H1 (cell line): ENCODE measurements around the gene NRIP3. TPM values are rescaled to one million over a fixed set of nuclear protein-coding genes. Genes with fewer than 3 reads are reported as not detected.

Experiments used
- CTCF ChIA-PET: fragments of 300-600 bp; sonication (Branson Sonifier 250); formaldehyde crosslinking; loops from one replicate; lab custom pipeline; 2021; ENCODE audit not compliant: partially characterized antibody; lab: Charles Lee
- POLR2A ChIA-PET: fragments of 300-600 bp; sonication (Branson Sonifier 250); formaldehyde crosslinking; loops from one replicate; lab custom pipeline; 2021; ENCODE audit warnings: inconsistent platforms; ENCODE audit not compliant: partially characterized antibody; lab: Charles Lee
- DNase-seq, 2 experiments: peaks; one replicate each; pipeline versions ENCODE4 v3.0.0 to v3.0.0-alpha.2; 2010 to 2022; ENCODE audit warnings: low spot score in 2 of 2, low read depth in 1 of 2, mixed read lengths in 1 of 2
- FAIRE-seq: peaks from 2 replicates; lab custom pipeline; 2011; peaks lifted over from hg19 to GRCh38; lab: Jason Lieb, UNC
- H2AFZ ChIP-seq: 2 replicates; pipeline ENCODE4 v1.8.1; 2012; ENCODE audit warnings: low read length, inconsistent platforms
- H2AK5ac ChIP-seq: 2 replicates; pipeline ENCODE4 v1.6.1; 2013; ENCODE audit warnings: low read depth, low read length
- H2BK120ac ChIP-seq: replicated peaks from 2 replicates; pipeline ENCODE3; 2013; ENCODE audit warnings: low read depth, low read length, inconsistent platforms
- H2BK12ac ChIP-seq: 2 replicates; pipeline ENCODE4 v1.6.1; 2013; ENCODE audit warnings: low read depth, low read length
- H2BK15ac ChIP-seq: 2 replicates; pipeline ENCODE4 v1.6.1; 2013; ENCODE audit warnings: low read length
- H2BK20ac ChIP-seq: 2 replicates; pipeline ENCODE4 v1.6.1; 2013; ENCODE audit warnings: low read length
- H2BK5ac ChIP-seq: 2 replicates; pipeline ENCODE4 v1.6.1; 2013; ENCODE audit warnings: low read depth, low read length
- H3K14ac ChIP-seq: 2 replicates; pipeline ENCODE4 v1.6.1; 2013; ENCODE audit warnings: inconsistent platforms; ENCODE audit not compliant: insufficient read length
- H3K18ac ChIP-seq: 2 replicates; pipeline ENCODE4 v1.6.1; 2013; ENCODE audit warnings: low read length; ENCODE audit errors: extremely low read depth
- H3K23ac ChIP-seq: 2 replicates; pipeline ENCODE4 v1.6.1; 2013; ENCODE audit warnings: inconsistent platforms; ENCODE audit not compliant: insufficient read length
- H3K23me2 ChIP-seq: 2 replicates; pipeline ENCODE4 v1.6.1; 2013; ENCODE audit warnings: low read depth, low read length
- H3K27ac ChIP-seq: 2 replicates; pipeline ENCODE4 v1.6.1; 2011; ENCODE audit warnings: low read depth, low read length, inconsistent platforms
- H3K27me3 ChIP-seq, 4 experiments: replicated peaks in 1 of 4; 1 replicate in 1 of 4; 2 replicates in 3 of 4; pipeline versions ENCODE4 v1.6.1 to v1.8.1; 2011 to 2013; ENCODE audit warnings: low read length in 3 of 4, mild to moderate bottlenecking in 3 of 4, inconsistent platforms in 2 of 4, mixed read lengths in 2 of 4, moderate library complexity in 1 of 4; ENCODE audit not compliant: control insufficient read depth in 3 of 4, insufficient read depth in 3 of 4; ENCODE audit errors: extremely low read depth in 1 of 4
- H3K36me3 ChIP-seq, 4 experiments: 2 replicates each; pipeline versions ENCODE4 v1.6.1 to v1.8.1; 2011 to 2013; ENCODE audit warnings: mild to moderate bottlenecking in 4 of 4, low read length in 3 of 4, moderate library complexity in 2 of 4, control low read depth in 1 of 4, inconsistent platforms in 1 of 4; ENCODE audit not compliant: insufficient read depth in 4 of 4, control insufficient read depth in 2 of 4
- H3K4ac ChIP-seq: replicated peaks from 2 replicates; pipeline ENCODE3; 2013; ENCODE audit warnings: low read length, low read depth, mixed read lengths, inconsistent platforms; ENCODE audit not compliant: insufficient read length
- H3K4me1 ChIP-seq, 4 experiments: replicated peaks in 1 of 4; 1 replicate in 1 of 4; 2 replicates in 3 of 4; pipeline versions ENCODE4 v1.6.1 to v1.8.1; 2011 to 2013; ENCODE audit warnings: low read length in 3 of 4, inconsistent platforms in 2 of 4, mixed read lengths in 1 of 4; ENCODE audit not compliant: insufficient read depth in 4 of 4, control insufficient read depth in 3 of 4
- H3K4me2 ChIP-seq, 2 experiments: 2 replicates each; pipeline versions ENCODE4 v1.6.1 to v1.8.1; 2011 to 2013; ENCODE audit warnings: low read depth in 2 of 2, low read length in 2 of 2, control low read depth in 1 of 2, inconsistent platforms in 1 of 2, mild to moderate bottlenecking in 1 of 2; ENCODE audit not compliant: insufficient read depth in 1 of 2
- H3K4me3 ChIP-seq, 4 experiments: fragments of 200-600, 300-600 bp in 1 of 4; sonication (generic), shearing (Covaris generic), sonication (Bioruptor Twin) in 1 of 4; 2 replicates each; pipeline versions ENCODE4 v1.5.1 to v1.8.1; 2011 to 2016; ENCODE audit warnings: low read length in 4 of 4, low read depth in 3 of 4, control low read depth in 2 of 4, inconsistent platforms in 2 of 4, mild to moderate bottlenecking in 2 of 4, mixed read lengths in 1 of 4, moderate library complexity in 1 of 4; ENCODE audit not compliant: insufficient read depth in 2 of 4; ENCODE audit errors: extremely low read depth in 1 of 4
- H3K56ac ChIP-seq: replicated peaks from 2 replicates; pipeline ENCODE3; 2013; ENCODE audit warnings: low read depth, mild to moderate bottlenecking, mixed read lengths, low read length, inconsistent platforms; ENCODE audit not compliant: insufficient read length
- H3K79me1 ChIP-seq: 2 replicates; pipeline ENCODE4 v1.6.1; 2013; ENCODE audit warnings: low read depth, low read length, control low read depth
- H3K79me2 ChIP-seq, 2 experiments: 2 replicates each; pipeline versions ENCODE4 v1.6.1 to v1.8.1; 2012 to 2013; ENCODE audit warnings: low read length in 2 of 2, mild to moderate bottlenecking in 2 of 2, inconsistent platforms in 1 of 2; ENCODE audit not compliant: insufficient read depth in 2 of 2, control insufficient read depth in 1 of 2
- H3K9ac ChIP-seq, 4 experiments: replicated peaks in 1 of 4; 1 replicate in 1 of 4; 2 replicates in 3 of 4; pipeline versions ENCODE4 v1.6.1 to v1.8.1; 2011 to 2013; ENCODE audit warnings: low read depth in 3 of 4, low read length in 3 of 4, control low read depth in 2 of 4, mild to moderate bottlenecking in 2 of 4, moderate library complexity in 2 of 4, inconsistent platforms in 1 of 4; ENCODE audit errors: extremely low read depth in 1 of 4
- H3K9me3 ChIP-seq, 2 experiments: 2 replicates each; pipeline versions ENCODE4 v1.6.1 to v1.8.1; 2012 to 2013; ENCODE audit warnings: mild to moderate bottlenecking in 2 of 2, moderate library complexity in 2 of 2, control low read depth in 1 of 2, inconsistent platforms in 1 of 2, low read depth in 1 of 2, low read length in 1 of 2, mixed read lengths in 1 of 2; ENCODE audit not compliant: insufficient read depth in 2 of 2
- H4K20me1 ChIP-seq, 2 experiments: replicated peaks in 1 of 2; 2 replicates each; pipeline versions ENCODE3 to v1.8.1; 2011 to 2013; ENCODE audit warnings: inconsistent platforms in 2 of 2, low read length in 2 of 2, mild to moderate bottlenecking in 1 of 2; ENCODE audit not compliant: insufficient read depth in 2 of 2, control insufficient read depth in 1 of 2
- H4K5ac ChIP-seq: 2 replicates; pipeline ENCODE4 v1.6.1; 2013; ENCODE audit warnings: low read length, low read depth, mixed read lengths, inconsistent platforms; ENCODE audit not compliant: insufficient read length
- H4K8ac ChIP-seq: 2 replicates; pipeline ENCODE4 v1.8.0; 2013; ENCODE audit warnings: mild to moderate bottlenecking, moderate library complexity, low read length, inconsistent platforms; ENCODE audit not compliant: insufficient read depth; ENCODE audit errors: extremely low read depth
- H4K91ac ChIP-seq: replicated peaks from 2 replicates; pipeline ENCODE3; 2013; ENCODE audit warnings: low read length, mixed read lengths, inconsistent platforms; ENCODE audit not compliant: insufficient read length
- ATF3 ChIP-seq: IDR thresholded peaks from 2 replicates; pipeline ENCODE4 v1.6.1; 2011; ENCODE audit warnings: low read depth, mild to moderate bottlenecking, low read length; ENCODE audit not compliant: insufficient read depth
- CBX8 ChIP-seq: fragments of 300-800, 300-1000 bp; sonication (generic); IDR thresholded peaks from 2 replicates; pipeline ENCODE4 v1.7.1; 2016; ENCODE audit warnings: low read depth, low read length, borderline replicate concordance
- CREB1 ChIP-seq: IDR thresholded peaks from 2 replicates; pipeline ENCODE4 v1.6.1; 2012; ENCODE audit warnings: inconsistent platforms
- KDM4A ChIP-seq: IDR thresholded peaks from one replicate; pipeline ENCODE4 v1.7.1; 2012; ENCODE audit warnings: low read depth, mild to moderate bottlenecking, moderate library complexity, low read length, inconsistent platforms; ENCODE audit not compliant: severe bottlenecking
- SIN3A ChIP-seq, 2 experiments: IDR thresholded peaks in 1 of 2; conservative IDR thresholded peaks in 1 of 2; 2 replicates each; pipeline ENCODE4 v1.6.1; 2011 to 2012; ENCODE audit warnings: low read length in 2 of 2, improper control_type of control experiment in 1 of 2, low read depth in 1 of 2, mild to moderate bottlenecking in 1 of 2
- SRF ChIP-seq: IDR thresholded peaks from 2 replicates; pipeline ENCODE4 v1.6.1; 2011; ENCODE audit warnings: mild to moderate bottlenecking, low read depth, low read length, moderate library complexity
- TAF1 ChIP-seq: IDR thresholded peaks from 2 replicates; pipeline ENCODE4 v1.6.1; 2011; ENCODE audit warnings: mild to moderate bottlenecking, low read depth, low read length
- WGBS, 2 experiments: shearing (Covaris generic) in 1 of 2; methylation state at CpG; one replicate each; pipeline versions ENCODE4 v1.1.6 to v1.1.7; 2013 to 2015; ENCODE audit warnings: low lambda C conversion rate in 2 of 2, mixed read lengths in 2 of 2, inconsistent platforms in 1 of 2, low coverage in 1 of 2, missing lambda C conversion rate in 1 of 2; ENCODE audit not compliant: insufficient replicate concordance in 2 of 2, insufficient coverage in 1 of 2, insufficient read length in 1 of 2; ENCODE audit errors: extremely low coverage in 1 of 2, missing lambda C conversion rate in 1 of 2; 5-methylcytosine and 5-hydroxymethylcytosine counted together
- polyA plus RNA-seq, 7 experiments: library from polyadenylated mRNA; depleted of rRNA in 3 of 7; stranded (reverse) in 5 of 7; unstranded in 2 of 7; fragments of >200 nt in 5 of 7; fragments of 200-250 nt in 2 of 7; gene quantifications; 1 replicate in 5 of 7; 2 replicates in 1 of 7; 4 replicates in 1 of 7; pipeline versions ENCODE4 v1.2.1 to v1.2.3, GENCODE V29; 2011 to 2013; ENCODE audit warnings: missing spikeins in 2 of 7, mixed read lengths in 2 of 7
- total RNA-seq: library from RNA; stranded (reverse); fragmentation: NEBNext Ultra II Directional; extraction: Animal tissue kit (Norgen Biotek cat#: 25700); gene quantifications from 2 replicates; pipeline ENCODE4 v1.2.1, GENCODE V29; 2021
- TF ChIP-seq, protein P1 (sequence below): IDR thresholded peaks from 2 replicates; pipeline ENCODE4 v1.6.1; 2012; ENCODE audit warnings: inconsistent platforms
- TF ChIP-seq, protein P2 (sequence below): IDR thresholded peaks from 2 replicates; pipeline ENCODE4 v1.6.1; 2012; ENCODE audit warnings: inconsistent platforms

NRIP3 gene
- total and polyA plus RNA-seq, 2 of the 8 experiments (the other 6 are each of a cell fraction or from before 2014, with no cell fraction given) = 3.9 to 7.1 TPM

- H3K4ac ChIP-seq = no peak overlapping the region
- no peaks in the 10 kb centered on the region for H3K9me3 ChIP-seq
- H3K4me2 ChIP-seq = peak overlapping the region; percentile 81 to 84
- FAIRE-seq (no peak), DNase-seq (peak in 1 of 2 experiments; percentile 81)
- no peaks in the 10 kb centered on the region for H3K36me3 ChIP-seq
- H2BK15ac ChIP-seq = no peak overlapping the region
- no peak overlapping the region for H4K91ac ChIP-seq
- no peak overlapping the region for H2BK120ac ChIP-seq
- H3K56ac ChIP-seq = no peak overlapping the region
- no peak overlapping the region for H4K5ac ChIP-seq
- no peaks in the 10 kb centered on the region for H3K79me1 ChIP-seq
- no peak overlapping the region for H3K27ac ChIP-seq
- H2BK20ac ChIP-seq = no peak overlapping the region
- POLR2A ChIA-PET = interaction anchor here (1.1 to 1.4 kb wide), 2 partner anchors 11 to 43 kb away, joined by 3 to 5 read pairs; no protein-coding TSS in a partner anchor
- H3K18ac ChIP-seq = no peak overlapping the region
- CTCF ChIA-PET = interaction anchor here (1.1 to 3.8 kb wide), 4 partner anchors 10 to 34 kb away, joined by 3 to 26 read pairs (median 3); no protein-coding TSS in a partner anchor
- H2BK12ac ChIP-seq = no peak overlapping the region
- H3K4me1 ChIP-seq = peaks cover 0 to 8% (median 6%) of the 10 kb centered on the region in 4 experiments; a peak in 6 of 7 replicates
- H3K14ac ChIP-seq = no peak overlapping the region
- H3K27me3 ChIP-seq = peaks cover 20 to 57% (median 50%) of the 10 kb centered on the region in 4 experiments
- peak overlapping the region; percentile 8; the same call in 1 of the 2 replicates for H4K8ac ChIP-seq
- no peak overlapping the region for H2BK5ac ChIP-seq
- no peak overlapping the region for H2AK5ac ChIP-seq
- H3K4me3 ChIP-seq = peak overlapping the region; percentile 45 to 67 (median 48)
- peaks cover 10% of the 10 kb centered on the region; the same call in 1 of the 2 replicates for H3K23me2 ChIP-seq
- H3K79me2 ChIP-seq = no peaks in the 10 kb centered on the region
- no peak overlapping the region for H3K9ac ChIP-seq
- H3K23ac ChIP-seq = no peak overlapping the region
- 9% methylated on average over 31 of the region's 69 CpGs; no CpG with 5 or more reads in 1 of the 2 experiments for WGBS, 2 experiments
- peaks cover 2% of the 10 kb centered on the region in 2 experiments for H4K20me1 ChIP-seq
- peak overlapping the region; percentile 36 for H2AFZ ChIP-seq
- TF ChIP-seq CREB1 (no peak), CBX8 (no peak), SRF (no peak), KDM4A (peak; percentile 98), TAF1 (no peak; the same call in 1 of the 2 replicates), SIN3A (conservative IDR thresholded peaks at IDR 0.05 in 1 of 2, IDR thresholded peaks at IDR 0.05 in 1 of 2; ENCODE audit: low read depth in 1 of 2, low read length in 2 of 2) (no peak), ATF3 (0 out of 2 replicates have a peak, but pooled peaks have one; percentile 58)
- TF ChIP-seq, protein P1, sequence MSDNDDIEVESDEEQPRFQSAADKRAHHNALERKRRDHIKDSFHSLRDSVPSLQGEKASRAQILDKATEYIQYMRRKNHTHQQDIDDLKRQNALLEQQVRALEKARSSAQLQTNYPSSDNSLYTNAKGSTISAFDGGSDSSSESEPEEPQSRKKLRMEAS = peak; percentile 60
- TF ChIP-seq, protein P2, sequence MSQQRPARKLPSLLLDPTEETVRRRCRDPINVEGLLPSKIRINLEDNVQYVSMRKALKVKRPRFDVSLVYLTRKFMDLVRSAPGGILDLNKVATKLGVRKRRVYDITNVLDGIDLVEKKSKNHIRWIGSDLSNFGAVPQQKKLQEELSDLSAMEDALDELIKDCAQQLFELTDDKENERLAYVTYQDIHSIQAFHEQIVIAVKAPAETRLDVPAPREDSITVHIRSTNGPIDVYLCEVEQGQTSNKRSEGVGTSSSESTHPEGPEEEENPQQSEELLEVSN = 0 out of 2 replicates have a peak, but pooled peaks have one; percentile 21
Measured at GRCh38 chr11:9004183-9004926, 554 bp upstream of the NRIP3 start.
